Measurements from ENCODE around the gene PLCD3. TPM values are rescaled to one million over a fixed set of nuclear protein-coding genes. Genes with fewer than 3 reads are reported as not detected.

The PLCD3 gene
- polyA plus RNA-seq, 1 of the 3 experiments (the other 2 are of a cell fraction), result 59.7 TPM

- Histone ChIP-seq H3K36me3 (replicated peaks in 1 of 2; ENCODE audit: control insufficient read depth in 1 of 2, insufficient read depth in 2 of 2, low read length in 1 of 2) (peaks cover 0 to 18% of the 10 kb centered on the region in 2 experiments), H3K4me1 (ENCODE audit: control insufficient read depth in 1 of 2, insufficient read depth in 2 of 2, low read depth in 1 of 2, low read length in 1 of 2) (peaks cover 15 to 22% of the 10 kb centered on the region in 2 experiments; a peak in 3 of 4 replicates), H3K9me2 (no peaks in the 10 kb centered on the region), H3K4me2 (no peak overlapping the region), H3K27ac (ENCODE audit: low read depth in 2 of 2, low read length in 1 of 2) (peak overlapping the region in 1 of 2 experiments; percentile 11; a peak in 1 of 4 replicates), H2AFZ (ENCODE audit: low read depth) (no peak overlapping the region), H4K20me1 (ENCODE audit: insufficient read depth) (peaks cover 14% of the 10 kb centered on the region), H3K9me3 (no peaks in the 10 kb centered on the region), H3K9ac (no peak overlapping the region), H3F3A (replicated peaks; ENCODE audit: insufficient read depth) (peaks cover 53% of the 10 kb centered on the region), H3K79me2 (ENCODE audit: insufficient read depth) (peaks cover 99% of the 10 kb centered on the region), H3K27me3 (ENCODE audit: insufficient read depth) (no peaks in the 10 kb centered on the region), H3K4me3 (ENCODE audit: low read depth in 2 of 2, low read length in 1 of 2) (no peak overlapping the region)
- ChIA-PET CTCF (interaction anchor here (1.0 to 9.7 kb wide), 5 partner anchors 16 to 81 kb away, joined by 3 to 96 read pairs (median 7); partner anchors contain the start of gene ACBD4), POLR2A (no interaction called here)
- TF ChIP-seq YY1 (IDR thresholded peaks at IDR 0.05; ENCODE audit: low read depth), result no peak
- TF ChIP-seq, protein P1, sequence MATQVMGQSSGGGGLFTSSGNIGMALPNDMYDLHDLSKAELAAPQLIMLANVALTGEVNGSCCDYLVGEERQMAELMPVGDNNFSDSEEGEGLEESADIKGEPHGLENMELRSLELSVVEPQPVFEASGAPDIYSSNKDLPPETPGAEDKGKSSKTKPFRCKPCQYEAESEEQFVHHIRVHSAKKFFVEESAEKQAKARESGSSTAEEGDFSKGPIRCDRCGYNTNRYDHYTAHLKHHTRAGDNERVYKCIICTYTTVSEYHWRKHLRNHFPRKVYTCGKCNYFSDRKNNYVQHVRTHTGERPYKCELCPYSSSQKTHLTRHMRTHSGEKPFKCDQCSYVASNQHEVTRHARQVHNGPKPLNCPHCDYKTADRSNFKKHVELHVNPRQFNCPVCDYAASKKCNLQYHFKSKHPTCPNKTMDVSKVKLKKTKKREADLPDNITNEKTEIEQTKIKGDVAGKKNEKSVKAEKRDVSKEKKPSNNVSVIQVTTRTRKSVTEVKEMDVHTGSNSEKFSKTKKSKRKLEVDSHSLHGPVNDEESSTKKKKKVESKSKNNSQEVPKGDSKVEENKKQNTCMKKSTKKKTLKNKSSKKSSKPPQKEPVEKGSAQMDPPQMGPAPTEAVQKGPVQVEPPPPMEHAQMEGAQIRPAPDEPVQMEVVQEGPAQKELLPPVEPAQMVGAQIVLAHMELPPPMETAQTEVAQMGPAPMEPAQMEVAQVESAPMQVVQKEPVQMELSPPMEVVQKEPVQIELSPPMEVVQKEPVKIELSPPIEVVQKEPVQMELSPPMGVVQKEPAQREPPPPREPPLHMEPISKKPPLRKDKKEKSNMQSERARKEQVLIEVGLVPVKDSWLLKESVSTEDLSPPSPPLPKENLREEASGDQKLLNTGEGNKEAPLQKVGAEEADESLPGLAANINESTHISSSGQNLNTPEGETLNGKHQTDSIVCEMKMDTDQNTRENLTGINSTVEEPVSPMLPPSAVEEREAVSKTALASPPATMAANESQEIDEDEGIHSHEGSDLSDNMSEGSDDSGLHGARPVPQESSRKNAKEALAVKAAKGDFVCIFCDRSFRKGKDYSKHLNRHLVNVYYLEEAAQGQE (IDR thresholded peaks at IDR 0.05; ENCODE audit: low read depth, low read length), result no peak
- no peak for TF ChIP-seq EZH2phosphoT487 (IDR thresholded peaks at IDR 0.05; ENCODE audit: borderline replicate concordance, low read depth)
- TF ChIP-seq JUND (IDR thresholded peaks at IDR 0.05), result no peak
- no peak for TF ChIP-seq SMC3 (IDR thresholded peaks at IDR 0.05; ENCODE audit: low read depth, low read length)
- no peak for TF ChIP-seq ZBTB33 (IDR thresholded peaks at IDR 0.05; ENCODE audit: borderline replicate concordance, low read depth)
- TF ChIP-seq CHD2 (IDR thresholded peaks at IDR 0.05; ENCODE audit: low read length, partially characterized antibody), result no peak
- no peak for TF ChIP-seq RAD21 (IDR thresholded peaks at IDR 0.05; ENCODE audit: low read length)
- TF ChIP-seq RXRA (IDR thresholded peaks at IDR 0.05; ENCODE audit: borderline replicate concordance, low read depth), result no peak
- no peak for TF ChIP-seq RFX5 (IDR thresholded peaks at IDR 0.05; ENCODE audit: low read length)
- no peak for TF ChIP-seq POLR2AphosphoS5 (IDR thresholded peaks at IDR 0.05; ENCODE audit: low read depth, low read length)
- TF ChIP-seq, protein P2, sequence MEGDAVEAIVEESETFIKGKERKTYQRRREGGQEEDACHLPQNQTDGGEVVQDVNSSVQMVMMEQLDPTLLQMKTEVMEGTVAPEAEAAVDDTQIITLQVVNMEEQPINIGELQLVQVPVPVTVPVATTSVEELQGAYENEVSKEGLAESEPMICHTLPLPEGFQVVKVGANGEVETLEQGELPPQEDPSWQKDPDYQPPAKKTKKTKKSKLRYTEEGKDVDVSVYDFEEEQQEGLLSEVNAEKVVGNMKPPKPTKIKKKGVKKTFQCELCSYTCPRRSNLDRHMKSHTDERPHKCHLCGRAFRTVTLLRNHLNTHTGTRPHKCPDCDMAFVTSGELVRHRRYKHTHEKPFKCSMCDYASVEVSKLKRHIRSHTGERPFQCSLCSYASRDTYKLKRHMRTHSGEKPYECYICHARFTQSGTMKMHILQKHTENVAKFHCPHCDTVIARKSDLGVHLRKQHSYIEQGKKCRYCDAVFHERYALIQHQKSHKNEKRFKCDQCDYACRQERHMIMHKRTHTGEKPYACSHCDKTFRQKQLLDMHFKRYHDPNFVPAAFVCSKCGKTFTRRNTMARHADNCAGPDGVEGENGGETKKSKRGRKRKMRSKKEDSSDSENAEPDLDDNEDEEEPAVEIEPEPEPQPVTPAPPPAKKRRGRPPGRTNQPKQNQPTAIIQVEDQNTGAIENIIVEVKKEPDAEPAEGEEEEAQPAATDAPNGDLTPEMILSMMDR (IDR thresholded peaks at IDR 0.05), result no peak
- TF ChIP-seq SIN3A (IDR thresholded peaks at IDR 0.05; ENCODE audit: borderline replicate concordance, low read depth, low read length), result no peak
- TF ChIP-seq NFIC (IDR thresholded peaks at IDR 0.05; ENCODE audit: borderline replicate concordance), result no peak
- TF ChIP-seq GATA2 (CRISPR knock-in tag; IDR thresholded peaks at IDR 0.05), result no peak
- TF ChIP-seq FOXM1 (IDR thresholded peaks at IDR 0.05; ENCODE audit: low read depth), result no peak
- no peak for TF ChIP-seq TEAD4 (IDR thresholded peaks at IDR 0.05; ENCODE audit: borderline replicate concordance, insufficient read depth)
- 93% methylated on average over 2 of the region's 2 CpGs for WGBS (ENCODE audit: low lambda C conversion rate)
- no peak for DNase-seq
Measured at GRCh38 chr17:45155483-45155882, 23.2 kb upstream of the PLCD3 start.
